Lower leg skin (tissue), 3 donors: ENCODE results near the gene RNF224.

ENCODE experiments used
- POLR2A ChIP-seq, 2 donors: fragments of 450-650 bp; IDR thresholded peaks; one replicate each; pipeline ENCODE4 v1.6.1; 2016 to 2017; ENCODE audit warnings: antibody characterized with exemption in 2 of 2, mild to moderate bottlenecking in 1 of 2, moderate library complexity in 1 of 2
- TF ChIP-seq, protein P1 (sequence below), 3 donors: fragments of 450-650 bp; IDR thresholded peaks; one replicate each; pipeline ENCODE4 v1.5.1; 2016; ENCODE audit warnings: antibody characterized with exemption in 3 of 3, mild to moderate bottlenecking in 3 of 3, moderate library complexity in 2 of 3

DNA sequence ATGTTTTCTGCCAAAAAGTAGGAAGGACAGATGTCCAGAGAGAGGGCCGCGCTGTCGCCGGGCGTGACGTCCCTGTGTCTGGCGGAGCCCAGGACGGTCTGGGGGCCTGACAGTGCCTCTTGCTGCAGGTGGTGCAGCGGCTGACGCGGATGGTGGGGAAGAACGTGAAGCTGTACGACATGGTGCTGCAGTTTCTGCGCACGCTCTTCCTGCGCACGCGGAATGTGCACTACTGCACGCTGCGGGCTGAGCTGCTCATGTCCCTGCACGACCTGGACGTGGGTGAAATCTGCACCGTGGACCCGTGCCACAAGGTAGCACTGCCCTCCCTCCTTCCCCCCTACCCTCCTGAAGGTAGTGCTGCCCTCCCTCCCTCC lies 35.6 kb downstream of the RNF224 start:
- TF ChIP-seq, protein P1, sequence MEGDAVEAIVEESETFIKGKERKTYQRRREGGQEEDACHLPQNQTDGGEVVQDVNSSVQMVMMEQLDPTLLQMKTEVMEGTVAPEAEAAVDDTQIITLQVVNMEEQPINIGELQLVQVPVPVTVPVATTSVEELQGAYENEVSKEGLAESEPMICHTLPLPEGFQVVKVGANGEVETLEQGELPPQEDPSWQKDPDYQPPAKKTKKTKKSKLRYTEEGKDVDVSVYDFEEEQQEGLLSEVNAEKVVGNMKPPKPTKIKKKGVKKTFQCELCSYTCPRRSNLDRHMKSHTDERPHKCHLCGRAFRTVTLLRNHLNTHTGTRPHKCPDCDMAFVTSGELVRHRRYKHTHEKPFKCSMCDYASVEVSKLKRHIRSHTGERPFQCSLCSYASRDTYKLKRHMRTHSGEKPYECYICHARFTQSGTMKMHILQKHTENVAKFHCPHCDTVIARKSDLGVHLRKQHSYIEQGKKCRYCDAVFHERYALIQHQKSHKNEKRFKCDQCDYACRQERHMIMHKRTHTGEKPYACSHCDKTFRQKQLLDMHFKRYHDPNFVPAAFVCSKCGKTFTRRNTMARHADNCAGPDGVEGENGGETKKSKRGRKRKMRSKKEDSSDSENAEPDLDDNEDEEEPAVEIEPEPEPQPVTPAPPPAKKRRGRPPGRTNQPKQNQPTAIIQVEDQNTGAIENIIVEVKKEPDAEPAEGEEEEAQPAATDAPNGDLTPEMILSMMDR (IDR thresholded peaks at IDR 0.05) = no peak
- TF ChIP-seq POLR2A (IDR thresholded peaks at IDR 0.05) = no peak
